ENCODE data around the gene CDH13. TPM values are rescaled to one million over a fixed set of nuclear protein-coding genes. Genes with fewer than 3 reads are reported as not detected.

The CDH13 gene
- total and polyA plus RNA-seq, 2 donors (not counting 3 experiments of a cell fraction or from before 2014, with no cell fraction given): 96.6 to 124 TPM

GRCh38 chr16:83271123-83271522, 644.4 kb downstream of the CDH13 start:
- ChIA-PET POLR2A (no interaction called here), CTCF (no interaction called here)
- no peak overlapping the region for H3K27ac ChIP-seq (ENCODE audit: insufficient read depth, low read depth, low read length)
- no peak for TF ChIP-seq MAX (IDR thresholded peaks at IDR 0.05; ENCODE audit: insufficient read depth, insufficient read length)
- TF ChIP-seq POLR2A (IDR thresholded peaks at IDR 0.05; ENCODE audit: low read depth, low read length): no peak
- no peak for TF ChIP-seq GATA2 (IDR thresholded peaks at IDR 0.05; ENCODE audit: insufficient read depth, insufficient read length, low read depth, low read length)
- no peak for TF ChIP-seq FOS (IDR thresholded peaks at IDR 0.05; ENCODE audit: borderline replicate concordance, insufficient read depth, low read length)
- TF ChIP-seq CTCF (IDR thresholded peaks at IDR 0.05; ENCODE audit: extremely low read depth in 1 of 2, insufficient read depth in 1 of 2, low read depth in 1 of 2, low read length in 2 of 2): no peak
- TF ChIP-seq POLR2AphosphoS5 (IDR thresholded peaks at IDR 0.05; ENCODE audit: insufficient read depth, low read depth, low read length): no peak
- no peak for TF ChIP-seq MYC (IDR thresholded peaks at IDR 0.05; ENCODE audit: low read depth, low read length)
- no peak overlapping the region for H3K9ac ChIP-seq (replicated peaks; ENCODE audit: extremely low read depth, insufficient read depth, low read length)
- no peak overlapping the region for H2AFZ ChIP-seq (ENCODE audit: low read depth, low read length)
- H3K4me2 ChIP-seq (ENCODE audit: insufficient read depth, low read length): no peak overlapping the region
- H3K27me3 ChIP-seq (ENCODE audit: control insufficient read depth in 2 of 2, insufficient read depth in 2 of 2, low read length in 2 of 2): no peaks in the 10 kb centered on the region
- H3K9me3 ChIP-seq (replicated peaks; ENCODE audit: control insufficient read depth, insufficient read depth, low read length): no peaks in the 10 kb centered on the region
- H3K4me3 ChIP-seq (replicated peaks in 1 of 3; ENCODE audit: insufficient read depth in 1 of 3, low read depth in 1 of 3, low read length in 3 of 3): no peak overlapping the region
- no peaks in the 10 kb centered on the region for H3K9me1 ChIP-seq (replicated peaks; ENCODE audit: control insufficient read depth, extremely low read depth, insufficient read depth, low read length)
- no TSS peak for BruUV-seq (replicated peaks)
- DNase-seq (ENCODE audit: low read depth, low spot score) (no peak), FAIRE-seq (no peak)
- H3K4me1 ChIP-seq (ENCODE audit: control insufficient read depth, extremely low read depth, insufficient read depth, low read length): no peaks in the 10 kb centered on the region
- intact Hi-C loops (cut with micrococcal nuclease): no loop called here
- dilution Hi-C loops (cut with MboI; ENCODE audit: extremely low pct_ligation_motif_present, low sequenced_read_pairs): no loop called here
- H4K20me1 ChIP-seq (replicated peaks; ENCODE audit: control insufficient read depth, extremely low read depth, insufficient read depth, low read length): no peaks in the 10 kb centered on the region
- H3K36me3 ChIP-seq (ENCODE audit: control insufficient read depth in 2 of 2, extremely low read depth in 1 of 2, insufficient read depth in 2 of 2, low read length in 2 of 2): no peaks in the 10 kb centered on the region
- no peaks in the 10 kb centered on the region for H3K79me2 ChIP-seq (ENCODE audit: control insufficient read depth, insufficient read depth, low read length)

Measured in endothelial cell of umbilical vein (primary cell).